ENCODE data around the gene ZNF516.

ZNF516 gene

GRCh38 chr18:76522122-76522503 lies 27.1 kb upstream of the ZNF516 start:
- no peak for DNase-seq (ENCODE audit: low spot score)
- in situ Hi-C loops (cut with MboI; ENCODE audit: low pct_unique_long_range_greater_than_20kb, low sequenced_read_pairs, unreplicated experiment), result no loop called here

DNA sequence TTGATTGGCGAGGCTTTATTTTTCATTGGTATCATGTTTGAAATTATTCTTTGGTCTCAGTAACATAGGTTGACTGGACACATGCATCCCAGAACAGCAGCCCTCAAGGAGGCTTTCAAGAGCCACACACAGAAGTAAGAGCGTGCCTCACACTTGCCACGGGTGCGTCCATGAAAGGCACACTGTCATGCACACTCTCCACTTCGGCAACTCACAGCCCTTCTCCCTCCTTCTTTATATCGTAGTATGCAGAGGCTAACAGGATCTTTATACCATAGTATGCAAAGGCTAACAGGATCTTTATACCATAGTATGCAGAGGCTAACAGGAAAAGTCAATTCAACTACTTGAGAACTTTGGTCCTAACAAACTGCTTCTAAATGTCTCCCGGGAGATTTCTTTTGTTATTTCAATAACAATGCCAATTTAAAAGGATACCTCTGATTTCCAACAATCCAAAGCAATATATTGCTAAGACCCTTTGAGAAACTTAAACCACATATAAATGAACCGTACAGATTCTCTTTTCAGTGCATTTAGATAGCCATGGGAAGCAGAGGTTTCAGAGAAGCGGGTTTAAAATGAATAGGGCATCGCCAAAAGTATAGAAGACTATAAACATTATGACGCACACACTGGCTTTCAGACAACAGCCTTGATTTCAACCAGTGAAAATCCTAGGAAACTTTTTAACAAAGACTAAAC lies 26.5 kb upstream of the ZNF516 start:
- no peak for TF ChIP-seq CTCF (IDR thresholded peaks at IDR 0.05; ENCODE audit: extremely low read depth, insufficient read depth, missing control alignments)
- in situ Hi-C loops (cut with MboI; ENCODE audit: low pct_unique_long_range_greater_than_20kb, low sequenced_read_pairs, unreplicated experiment), result no loop called here
- DNase-seq (ENCODE audit: low spot score), result no peak

More at GRCh38 chr18:76522122-76522503, 27.1 kb upstream of the ZNF516 start:
- TF ChIP-seq CTCF (IDR thresholded peaks at IDR 0.05; ENCODE audit: extremely low read depth, insufficient read depth, missing control alignments), result no peak

GRCh38 chr18:76518860-76519538 lies 24.0 kb upstream of the ZNF516 start:
- no peak for TF ChIP-seq CTCF (IDR thresholded peaks at IDR 0.05; ENCODE audit: extremely low read depth, insufficient read depth, missing control alignments)
- no peak for DNase-seq (ENCODE audit: low spot score)
- in situ Hi-C loops (cut with MboI; ENCODE audit: low pct_unique_long_range_greater_than_20kb, low sequenced_read_pairs, unreplicated experiment), result no loop called here

DNA sequence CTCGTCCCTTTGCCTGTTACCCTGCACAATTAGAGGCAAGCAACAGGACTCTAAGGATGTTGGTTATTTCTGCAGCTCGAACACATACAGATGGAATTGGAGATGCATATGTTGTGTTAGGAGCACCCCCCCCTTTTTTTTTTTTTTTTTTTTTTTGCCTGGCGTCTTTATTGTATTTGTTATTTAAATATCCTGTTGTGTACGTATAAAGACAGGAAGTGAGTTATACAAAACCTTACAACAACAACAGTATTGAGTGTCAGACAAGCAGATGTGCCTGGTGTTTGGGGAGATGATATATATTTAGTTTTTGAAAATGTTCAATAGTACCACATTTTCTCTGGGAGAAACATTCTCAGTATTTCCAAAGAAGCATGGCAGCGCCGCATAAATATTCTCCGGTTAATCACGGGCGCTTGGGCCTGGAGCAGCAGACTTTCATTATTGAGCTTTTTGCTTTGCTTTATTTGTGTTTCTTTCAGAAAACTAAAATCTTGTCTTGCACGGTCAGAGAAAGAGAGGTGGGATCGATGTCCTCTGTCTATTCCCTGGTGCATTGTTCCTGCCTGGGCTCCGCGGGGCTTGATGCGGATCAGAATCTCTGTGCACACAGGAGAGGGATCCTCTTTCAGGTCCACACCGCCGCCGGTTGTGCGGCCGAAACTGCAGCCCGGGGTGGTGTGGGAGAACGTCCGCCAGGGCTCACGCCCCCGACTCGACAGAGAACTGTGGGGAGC lies 23.2 kb upstream of the ZNF516 start:
- DNase-seq (ENCODE audit: low spot score), result no peak
- TF ChIP-seq CTCF (IDR thresholded peaks at IDR 0.05; ENCODE audit: extremely low read depth, insufficient read depth, missing control alignments), result no peak
- in situ Hi-C loops (cut with MboI; ENCODE audit: low pct_unique_long_range_greater_than_20kb, low sequenced_read_pairs, unreplicated experiment), result no loop called here

DNA sequence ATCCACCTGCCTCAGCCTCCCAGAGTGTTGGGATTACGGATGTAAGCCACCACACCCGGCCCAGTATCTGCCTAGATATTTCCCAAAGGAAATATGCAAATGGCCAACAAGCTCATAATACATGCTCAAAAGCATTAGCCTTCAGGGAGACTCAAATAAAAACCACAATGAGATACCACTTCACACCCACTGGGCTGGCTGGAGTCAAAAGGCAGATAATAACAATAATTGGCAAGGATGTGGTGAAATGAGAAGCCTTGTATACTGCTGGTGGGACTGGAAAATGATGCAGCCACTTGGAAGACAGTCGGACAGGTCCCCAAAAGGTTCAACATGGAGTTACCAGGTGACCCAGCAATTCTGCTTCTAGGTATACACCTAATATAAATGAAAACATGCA lies 20.5 kb upstream of the ZNF516 start:
- in situ Hi-C loops (cut with MboI; ENCODE audit: low pct_unique_long_range_greater_than_20kb, low sequenced_read_pairs, unreplicated experiment), result no loop called here
- TF ChIP-seq CTCF (IDR thresholded peaks at IDR 0.05; ENCODE audit: extremely low read depth, insufficient read depth, missing control alignments), result no peak
- no peak for DNase-seq (ENCODE audit: low spot score)

DNA sequence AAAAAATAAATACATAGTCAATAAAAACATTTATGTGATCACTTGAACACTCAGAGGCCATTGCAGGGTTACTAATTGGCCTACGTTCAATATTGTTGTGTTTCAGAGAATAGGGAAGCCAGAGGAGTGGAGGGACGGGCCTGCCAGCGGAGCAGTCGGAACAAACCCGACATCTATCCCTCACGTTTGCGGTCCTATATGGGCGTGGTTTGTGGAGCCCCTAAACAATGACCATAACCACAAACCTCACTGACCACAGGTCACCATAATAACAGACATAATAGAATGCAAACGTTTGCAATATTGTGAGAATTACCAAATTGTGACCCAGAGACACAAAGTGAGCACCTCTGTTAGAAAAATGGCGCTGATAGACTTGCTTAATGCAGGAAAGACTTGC lies 19.5 kb upstream of the ZNF516 start:
- DNase-seq (ENCODE audit: low spot score), result no peak
- in situ Hi-C loops (cut with MboI; ENCODE audit: low pct_unique_long_range_greater_than_20kb, low sequenced_read_pairs, unreplicated experiment), result no loop called here
- no peak for TF ChIP-seq CTCF (IDR thresholded peaks at IDR 0.05; ENCODE audit: extremely low read depth, insufficient read depth, missing control alignments)

All from GM13977 (cell line).